PC-3 (cell line): ENCODE data around the gene DPY19L3.

Source experiments
- EZH2 ChIP-seq: fragments of 300-600 bp; sonication (generic); IDR thresholded peaks from one replicate; pipeline ENCODE4 v1.6.1; 2017; ENCODE audit warnings: antibody characterized with exemption, mild to moderate bottlenecking, low read length; ENCODE audit not compliant: unreplicated experiment
- EZH2phosphoT487 ChIP-seq: fragments of 300-600 bp; sonication (generic); IDR thresholded peaks from 2 replicates; pipeline ENCODE4 v1.6.1; 2018; ENCODE audit warnings: mild to moderate bottlenecking, antibody characterized with exemption, low read length, borderline replicate concordance
- TF ChIP-seq, protein P1 (sequence below): fragments of 300-600 bp; sonication (generic); conservative IDR thresholded peaks from 2 replicates; pipeline ENCODE4 v1.5.1; 2017; ENCODE audit warnings: antibody characterized with exemption, low read depth, mild to moderate bottlenecking, low read length

DNA sequence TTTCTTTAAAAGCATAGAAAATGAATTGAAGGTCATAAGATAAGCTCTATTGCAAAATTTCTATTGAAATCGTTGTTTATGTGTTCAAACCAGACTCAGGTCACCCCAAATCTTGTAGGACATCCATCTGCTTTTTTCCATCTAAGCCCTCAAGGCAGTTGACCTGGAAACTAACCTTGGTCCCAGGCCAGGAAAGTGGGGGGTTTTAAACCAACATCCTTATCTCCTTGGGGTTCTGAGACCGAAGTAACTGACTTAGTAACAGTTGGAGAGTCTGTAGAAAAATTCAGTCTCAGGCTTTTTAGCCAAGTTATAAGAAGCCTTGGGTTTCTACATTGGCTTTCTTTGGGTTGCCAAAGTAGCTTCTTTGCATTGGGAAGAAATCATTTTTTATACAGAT, 36.8 kb upstream of the DPY19L3 start:
- TF ChIP-seq EZH2 (no peak), EZH2phosphoT487 (no peak)
- TF ChIP-seq, protein P1, sequence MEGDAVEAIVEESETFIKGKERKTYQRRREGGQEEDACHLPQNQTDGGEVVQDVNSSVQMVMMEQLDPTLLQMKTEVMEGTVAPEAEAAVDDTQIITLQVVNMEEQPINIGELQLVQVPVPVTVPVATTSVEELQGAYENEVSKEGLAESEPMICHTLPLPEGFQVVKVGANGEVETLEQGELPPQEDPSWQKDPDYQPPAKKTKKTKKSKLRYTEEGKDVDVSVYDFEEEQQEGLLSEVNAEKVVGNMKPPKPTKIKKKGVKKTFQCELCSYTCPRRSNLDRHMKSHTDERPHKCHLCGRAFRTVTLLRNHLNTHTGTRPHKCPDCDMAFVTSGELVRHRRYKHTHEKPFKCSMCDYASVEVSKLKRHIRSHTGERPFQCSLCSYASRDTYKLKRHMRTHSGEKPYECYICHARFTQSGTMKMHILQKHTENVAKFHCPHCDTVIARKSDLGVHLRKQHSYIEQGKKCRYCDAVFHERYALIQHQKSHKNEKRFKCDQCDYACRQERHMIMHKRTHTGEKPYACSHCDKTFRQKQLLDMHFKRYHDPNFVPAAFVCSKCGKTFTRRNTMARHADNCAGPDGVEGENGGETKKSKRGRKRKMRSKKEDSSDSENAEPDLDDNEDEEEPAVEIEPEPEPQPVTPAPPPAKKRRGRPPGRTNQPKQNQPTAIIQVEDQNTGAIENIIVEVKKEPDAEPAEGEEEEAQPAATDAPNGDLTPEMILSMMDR = no peak
